SIG-M5 (cell line): ENCODE measurements around the gene MGLL.

Experiments used
- DNase-seq: peaks from one replicate; lab custom pipeline; 2025; lab: John Stamatoyannopoulos, UW

MGLL gene

GRCh38 chr3:127835993-127836882 lies 13.9 kb upstream of the MGLL start:
- no peak for DNase-seq

GRCh38 chr3:127834771-127835170 lies 12.5 kb upstream of the MGLL start:
- no peak for DNase-seq

- no peak for DNase-seq
These were observed 11.1 kb upstream of the MGLL start for GRCh38 chr3:127833281-127834032.

- DNase-seq, result no peak
These were observed 9.4 kb upstream of the MGLL start for GRCh38 chr3:127831723-127832172.

DNA sequence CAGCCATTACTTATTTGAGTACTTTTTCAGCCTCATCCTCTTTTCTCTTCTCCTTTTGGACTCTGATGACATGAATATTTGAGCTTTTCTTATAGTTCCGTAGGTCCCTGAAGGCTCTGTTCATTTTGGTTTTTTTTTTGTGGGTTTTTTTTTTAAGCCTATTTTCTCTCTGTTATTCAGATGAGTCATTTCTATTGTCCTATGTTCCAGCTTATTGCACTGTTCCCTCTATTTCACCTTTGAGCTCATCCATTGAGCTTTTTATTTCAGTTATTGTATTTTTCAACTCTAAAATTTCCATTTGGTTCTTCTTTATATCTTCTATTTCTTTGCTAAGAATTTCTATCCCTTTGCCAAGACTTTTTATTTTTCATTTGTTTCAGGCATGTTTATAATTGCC lies 7.2 kb upstream of the MGLL start:
- DNase-seq, result no peak

GRCh38 chr3:127827808-127828207 lies 5.5 kb upstream of the MGLL start:
- DNase-seq, result no peak

DNA sequence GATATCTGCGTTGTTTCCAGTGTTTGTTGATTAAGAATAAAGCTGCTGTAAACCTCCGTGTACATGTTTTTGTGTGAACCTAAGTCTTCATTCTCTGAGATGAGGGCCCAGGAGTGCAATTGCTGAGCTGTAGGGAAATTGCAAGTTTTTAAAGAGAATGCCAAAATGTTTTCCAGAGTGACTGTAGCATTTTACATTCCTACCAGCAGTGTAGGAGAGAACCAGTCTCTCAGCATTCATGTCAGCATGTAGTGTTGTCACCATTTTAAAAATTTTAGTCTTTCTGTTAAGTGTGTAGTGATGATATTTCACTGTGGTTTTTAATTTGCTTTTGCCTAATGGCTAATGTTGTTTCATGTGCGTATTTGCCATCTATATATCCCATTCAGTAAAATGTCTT lies 3.4 kb upstream of the MGLL start:
- no peak for DNase-seq

- DNase-seq, result no peak
These were observed 2.0 kb upstream of the MGLL start for GRCh38 chr3:127824151-127824825.

- DNase-seq, result no peak
These were observed 1.1 kb upstream of the MGLL start for GRCh38 chr3:127823426-127823857.

GRCh38 chr3:127822682-127823425 lies 539 bp upstream of the MGLL start:
- no peak for DNase-seq

- no peak for DNase-seq
These were observed 921 bp downstream of the MGLL start for GRCh38 chr3:127821394-127821793.

DNA sequence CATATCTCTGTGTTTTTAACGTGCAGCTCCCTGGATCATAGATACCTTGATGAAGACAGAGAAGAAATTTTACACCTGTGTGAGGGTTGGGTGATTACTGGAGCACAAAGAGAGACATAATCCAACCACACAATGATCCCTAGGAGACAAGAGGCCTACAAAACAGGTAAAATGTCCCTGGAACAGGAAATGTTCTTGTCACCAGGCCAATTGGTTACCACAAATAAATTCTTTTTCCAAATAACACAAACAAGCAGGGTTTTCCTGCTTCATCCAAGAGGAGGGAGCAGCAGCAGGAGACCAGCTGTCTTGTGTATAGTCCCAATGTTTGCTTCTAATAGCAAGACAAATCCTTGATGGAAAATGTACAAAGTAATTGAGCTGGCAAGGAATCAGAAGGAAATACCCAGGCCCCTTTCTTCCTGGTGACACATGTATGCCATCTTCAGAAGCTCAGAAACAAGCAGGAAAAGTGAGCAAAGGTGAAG lies 1.4 kb downstream of the MGLL start:
- DNase-seq, result no peak

DNA sequence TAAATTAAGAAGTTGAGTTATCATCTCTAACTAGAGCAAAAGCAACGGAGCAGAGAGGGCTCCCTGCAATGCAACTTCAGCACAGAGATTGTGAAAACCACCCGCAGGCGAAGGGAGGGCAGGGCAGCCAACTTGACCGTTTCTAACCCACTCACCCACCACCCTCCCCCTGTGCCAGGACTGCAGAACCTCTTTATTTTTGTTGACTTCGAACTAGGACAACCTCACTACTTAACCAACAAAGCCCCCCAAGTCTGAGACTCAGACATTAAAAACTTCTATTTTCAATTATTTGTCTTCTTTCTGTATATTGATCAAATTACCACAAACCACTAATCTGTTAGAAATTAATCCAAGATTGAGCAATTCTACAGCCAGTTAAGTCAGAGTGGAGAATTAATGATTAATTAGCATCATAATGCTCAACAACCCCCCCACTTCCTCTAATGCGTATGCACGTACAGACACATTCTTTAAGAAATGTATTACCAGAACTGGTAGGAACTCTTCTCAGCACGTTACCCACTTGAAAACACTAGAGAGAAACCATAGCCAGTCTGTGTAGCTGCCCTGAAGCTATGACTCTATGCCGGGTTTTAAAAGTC lies 2.0 kb downstream of the MGLL start:
- no peak for DNase-seq

DNA sequence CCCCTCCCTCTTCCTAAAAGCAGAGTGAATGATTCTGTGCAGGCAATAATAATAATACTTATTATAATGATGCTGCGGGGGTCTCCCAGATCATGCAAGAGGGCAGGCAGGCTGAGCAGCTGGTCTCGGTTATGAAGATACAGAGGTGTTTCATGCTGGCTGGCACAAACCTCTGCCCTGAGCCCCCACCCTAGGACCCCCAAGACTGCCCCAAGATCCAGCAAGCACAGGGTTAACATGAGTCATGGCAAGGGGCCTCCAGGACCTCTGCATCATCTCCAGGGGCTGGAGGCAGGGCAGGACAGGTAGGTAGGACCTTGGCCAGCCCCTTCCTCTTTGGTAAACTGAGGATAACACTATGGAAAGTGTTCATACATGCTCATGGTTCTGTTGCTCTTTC lies 2.7 kb downstream of the MGLL start:
- DNase-seq, result no peak

DNA sequence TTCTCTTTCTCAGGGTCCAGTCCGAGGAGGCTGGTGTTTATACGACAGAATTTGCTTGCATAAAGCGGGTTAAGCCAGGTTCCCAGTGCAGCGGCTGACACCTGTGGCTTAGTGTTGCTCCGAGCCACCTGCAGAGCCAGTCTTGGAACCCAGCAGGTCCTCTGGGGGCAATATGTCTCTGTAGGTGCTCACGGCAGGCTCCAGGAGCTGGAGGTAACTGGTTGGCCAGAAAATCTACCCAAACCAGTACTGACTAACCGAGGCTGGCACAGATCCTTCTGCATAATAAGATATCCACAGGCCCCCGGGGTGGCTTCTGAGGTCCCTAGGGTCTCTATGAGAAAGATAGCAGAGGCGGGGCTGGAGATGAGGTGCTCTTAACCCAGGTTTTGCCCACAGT lies 3.2 kb downstream of the MGLL start:
- DNase-seq, result no peak

- DNase-seq, result no peak
These were observed 4.9 kb downstream of the MGLL start for GRCh38 chr3:127817406-127817841.

- no peak for DNase-seq
These were observed 5.4 kb downstream of the MGLL start for GRCh38 chr3:127816783-127817405.

- DNase-seq, result no peak
These were observed 6.4 kb downstream of the MGLL start for GRCh38 chr3:127815641-127816605.

GRCh38 chr3:127815001-127815400 lies 7.3 kb downstream of the MGLL start:
- no peak for DNase-seq
